ENCODE results near the gene SLC9B2.

DNA sequence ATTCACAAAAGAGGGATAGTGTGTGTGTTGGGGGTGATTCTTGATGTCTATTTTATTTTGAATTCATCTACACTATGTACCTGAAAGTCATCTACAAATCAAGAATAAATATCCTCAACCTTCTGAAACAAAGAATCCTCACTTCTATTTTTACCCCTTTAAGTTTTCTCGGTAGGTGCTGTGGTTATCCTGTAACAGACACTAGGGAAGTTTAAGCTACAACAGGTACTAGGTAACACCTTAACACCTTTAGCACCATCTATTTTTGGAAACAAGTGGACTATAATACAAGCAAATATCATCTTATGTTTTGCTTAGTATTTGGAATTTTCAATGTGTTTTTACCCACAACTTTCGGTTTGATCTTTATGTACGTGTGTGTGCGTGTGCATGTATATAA lies 35.0 kb upstream of the SLC9B2 start:
- TF ChIP-seq, protein P1, sequence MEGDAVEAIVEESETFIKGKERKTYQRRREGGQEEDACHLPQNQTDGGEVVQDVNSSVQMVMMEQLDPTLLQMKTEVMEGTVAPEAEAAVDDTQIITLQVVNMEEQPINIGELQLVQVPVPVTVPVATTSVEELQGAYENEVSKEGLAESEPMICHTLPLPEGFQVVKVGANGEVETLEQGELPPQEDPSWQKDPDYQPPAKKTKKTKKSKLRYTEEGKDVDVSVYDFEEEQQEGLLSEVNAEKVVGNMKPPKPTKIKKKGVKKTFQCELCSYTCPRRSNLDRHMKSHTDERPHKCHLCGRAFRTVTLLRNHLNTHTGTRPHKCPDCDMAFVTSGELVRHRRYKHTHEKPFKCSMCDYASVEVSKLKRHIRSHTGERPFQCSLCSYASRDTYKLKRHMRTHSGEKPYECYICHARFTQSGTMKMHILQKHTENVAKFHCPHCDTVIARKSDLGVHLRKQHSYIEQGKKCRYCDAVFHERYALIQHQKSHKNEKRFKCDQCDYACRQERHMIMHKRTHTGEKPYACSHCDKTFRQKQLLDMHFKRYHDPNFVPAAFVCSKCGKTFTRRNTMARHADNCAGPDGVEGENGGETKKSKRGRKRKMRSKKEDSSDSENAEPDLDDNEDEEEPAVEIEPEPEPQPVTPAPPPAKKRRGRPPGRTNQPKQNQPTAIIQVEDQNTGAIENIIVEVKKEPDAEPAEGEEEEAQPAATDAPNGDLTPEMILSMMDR (IDR thresholded peaks at IDR 0.05): no peak
- TF ChIP-seq POLR2AphosphoS5 (IDR thresholded peaks at IDR 0.05): no peak
